H9 (cell line): ENCODE measurements around the gene MYH16. TPM values are rescaled to one million over a fixed set of nuclear protein-coding genes. Genes with fewer than 3 reads are reported as not detected.
A peak's percentile ranks its signal among the peaks of the same experiment; 100 is the strongest.

Source experiments
- DNase-seq: peaks from one replicate; pipeline ENCODE4 v3.0.0-alpha.2; 2017
- H2AFZ ChIP-seq: one replicate; pipeline ENCODE4 v1.6.1; 2013; ENCODE audit warnings: mild to moderate bottlenecking, low read length, control low read depth, moderate library complexity
- H2AK5ac ChIP-seq: 2 replicates; pipeline ENCODE4 v1.6.1; 2013; ENCODE audit warnings: low read length, control low read depth, mixed read lengths; ENCODE audit not compliant: insufficient read length
- H2BK120ac ChIP-seq: one replicate; pipeline ENCODE4 v1.6.1; 2013; ENCODE audit warnings: low read depth, mild to moderate bottlenecking, low read length, control low read depth, inconsistent platforms; ENCODE audit not compliant: poor library complexity, severe bottlenecking
- H2BK12ac ChIP-seq: 2 replicates; pipeline ENCODE4 v1.6.1; 2013; ENCODE audit warnings: low read length, control low read depth, mixed read lengths, low read depth; ENCODE audit not compliant: insufficient read length
- H2BK15ac ChIP-seq: 2 replicates; pipeline ENCODE4 v1.6.1; 2013; ENCODE audit warnings: low read depth, low read length, control low read depth
- H2BK20ac ChIP-seq: one replicate; pipeline ENCODE4 v1.6.1; 2013; ENCODE audit warnings: low read depth, mild to moderate bottlenecking, low read length, control low read depth, inconsistent platforms; ENCODE audit not compliant: poor library complexity, severe bottlenecking
- H2BK5ac ChIP-seq: 2 replicates; pipeline ENCODE4 v1.6.1; 2013; ENCODE audit warnings: low read length, control low read depth, mixed read lengths; ENCODE audit not compliant: insufficient read length
- H3K14ac ChIP-seq: 2 replicates; pipeline ENCODE4 v1.6.1; 2013; ENCODE audit warnings: low read length, control low read depth; ENCODE audit not compliant: insufficient read depth
- H3K18ac ChIP-seq: 2 replicates; pipeline ENCODE4 v1.6.1; 2013; ENCODE audit warnings: low read depth, mild to moderate bottlenecking, mixed read lengths, low read length, control low read depth; ENCODE audit not compliant: insufficient read length
- H3K23ac ChIP-seq: 2 replicates; pipeline ENCODE4 v1.6.1; 2013; ENCODE audit warnings: low read length, control low read depth, mixed read lengths, low read depth; ENCODE audit not compliant: insufficient read length
- H3K23me2 ChIP-seq: 2 replicates; pipeline ENCODE4 v1.6.1; 2013; ENCODE audit warnings: low read depth, mild to moderate bottlenecking, mixed read lengths, low read length, control low read depth; ENCODE audit not compliant: insufficient read length, poor library complexity, severe bottlenecking
- H3K27ac ChIP-seq: 2 replicates; pipeline ENCODE4 v1.5.1; 2013; ENCODE audit warnings: low read length, control low read depth, mixed read lengths, low read depth; ENCODE audit not compliant: insufficient read length
- H3K27me3 ChIP-seq: 2 replicates; pipeline ENCODE4 v1.6.1; 2013; ENCODE audit warnings: low read length, control low read depth, inconsistent platforms; ENCODE audit not compliant: insufficient read depth
- H3K4ac ChIP-seq: 2 replicates; pipeline ENCODE4 v1.6.1; 2013; ENCODE audit warnings: low read depth, mild to moderate bottlenecking, control low read depth, inconsistent platforms, low read length, moderate library complexity
- H3K4me1 ChIP-seq: 2 replicates; pipeline ENCODE4 v1.6.1; 2013; ENCODE audit warnings: low read length, control low read depth, inconsistent platforms; ENCODE audit not compliant: insufficient read depth
- H3K4me2 ChIP-seq: 2 replicates; pipeline ENCODE4 v1.6.1; 2013; ENCODE audit warnings: low read length, control low read depth, mixed read lengths; ENCODE audit not compliant: insufficient read length, insufficient read depth
- H3K56ac ChIP-seq: 2 replicates; pipeline ENCODE4 v1.6.1; 2013; ENCODE audit warnings: low read depth, mild to moderate bottlenecking, mixed read lengths, low read length, control low read depth; ENCODE audit not compliant: insufficient read length
- H3K79me1 ChIP-seq: 2 replicates; pipeline ENCODE4 v1.6.1; 2013; ENCODE audit warnings: low read depth, mild to moderate bottlenecking, moderate library complexity, low read length, control low read depth, inconsistent platforms; ENCODE audit not compliant: insufficient read depth, poor library complexity, severe bottlenecking
- H3K79me2 ChIP-seq: 2 replicates; pipeline ENCODE4 v1.6.1; 2013; ENCODE audit warnings: low read length, control low read depth, inconsistent platforms; ENCODE audit not compliant: insufficient read depth
- H3K9ac ChIP-seq: 2 replicates; pipeline ENCODE4 v1.6.1; 2013; ENCODE audit warnings: low read length, control low read depth, mixed read lengths; ENCODE audit not compliant: insufficient read length; ENCODE audit errors: extremely low read depth
- H3K9me3 ChIP-seq: one replicate; pipeline ENCODE4 v1.6.1; 2013; ENCODE audit warnings: low read depth, low read length, inconsistent platforms; ENCODE audit not compliant: control insufficient read depth
- H3T11ph ChIP-seq: one replicate; pipeline ENCODE4 v1.6.1; 2013; ENCODE audit warnings: mild to moderate bottlenecking, low read length, control low read depth, inconsistent platforms
- H4K20me1 ChIP-seq: one replicate; pipeline ENCODE4 v1.6.1; 2013; ENCODE audit not compliant: control insufficient read depth, insufficient read length, insufficient read depth
- H4K5ac ChIP-seq: 2 replicates; pipeline ENCODE4 v1.6.1; 2013; ENCODE audit warnings: low read depth, mild to moderate bottlenecking, mixed read lengths, low read length, control low read depth; ENCODE audit not compliant: insufficient read length
- H4K8ac ChIP-seq: replicated peaks from 2 replicates; pipeline ENCODE4 v1.6.1; 2013; ENCODE audit warnings: low read length, control low read depth, mixed read lengths, low read depth; ENCODE audit not compliant: insufficient read length
- H4K91ac ChIP-seq: 2 replicates; pipeline ENCODE4 v1.6.1; 2013; ENCODE audit warnings: low read depth, mild to moderate bottlenecking, moderate library complexity, mixed read lengths, low read length, control low read depth; ENCODE audit not compliant: insufficient read length
- H3K27ac Mint-ChIP-seq, 3 experiments: 2 replicates in 2 of 3; 3 replicates in 1 of 3; pipeline ENCODE4 v1.8.0; 2020 to 2021; ENCODE audit warnings: mixed read lengths in 3 of 3, mild to moderate bottlenecking in 1 of 3, moderate library complexity in 1 of 3
- H3K27me3 Mint-ChIP-seq: 2 replicates; pipeline ENCODE4 v1.8.0; 2021; ENCODE audit warnings: low read depth, mild to moderate bottlenecking, moderate library complexity, mixed read lengths
- H3K36me3 Mint-ChIP-seq, 3 experiments: 2 replicates in 2 of 3; 3 replicates in 1 of 3; pipeline ENCODE4 v1.8.0; 2020 to 2021; ENCODE audit warnings: low read depth in 3 of 3, mixed read lengths in 3 of 3; ENCODE audit not compliant: insufficient read depth in 1 of 3
- H3K4me1 Mint-ChIP-seq, 2 experiments: 2 replicates each; pipeline ENCODE4 v1.8.0; 2020; ENCODE audit warnings: mixed read lengths in 2 of 2
- H3K4me3 Mint-ChIP-seq, 2 experiments: 2 replicates in 1 of 2; 3 replicates in 1 of 2; pipeline ENCODE4 v1.8.0; 2020 to 2021; ENCODE audit warnings: mild to moderate bottlenecking in 2 of 2, mixed read lengths in 2 of 2, moderate library complexity in 1 of 2
- H3K9me3 Mint-ChIP-seq, 2 experiments: 2 replicates in 1 of 2; 3 replicates in 1 of 2; pipeline ENCODE4 v1.8.0; 2020; ENCODE audit warnings: mild to moderate bottlenecking in 2 of 2, mixed read lengths in 2 of 2, moderate library complexity in 1 of 2
- CTCF ChIP-seq: fragments of 200-600 bp; sonication (generic); conservative IDR thresholded peaks from 3 replicates; pipeline ENCODE4 v1.8.0; 2021; ENCODE audit warnings: antibody characterized with exemption, mild to moderate bottlenecking
- WGBS: extraction: QIAGEN DNeasy Blood & Tissue Kit; methylation state at CpG from one replicate; pipeline ENCODE4 v1.1.7; 2013; ENCODE audit warnings: missing lambda C conversion rate, low lambda C conversion rate, mixed read lengths; ENCODE audit not compliant: insufficient read length; ENCODE audit errors: extremely low coverage; 5-methylcytosine and 5-hydroxymethylcytosine counted together
- total RNA-seq: library from RNA; stranded (reverse); gene quantifications from 2 replicates; pipeline ENCODE4 v1.2.1, GENCODE V29; 2021

Gene MYH16
- total RNA-seq, 1 experiment from 2014 or later = not detected

GRCh38 chr7:99324559-99324958 is 51.9 kb downstream of the MYH16 start:
- H2AK5ac ChIP-seq = no peak overlapping the region
- peaks cover 6% of the 10 kb centered on the region; the same call in 1 of the 2 replicates for H3K79me2 ChIP-seq
- peaks cover 5% of the 10 kb centered on the region for H3K79me1 ChIP-seq
- Mint-ChIP-seq H3K27ac (peak overlapping the region in 1 of 3 experiments; percentile 55; a peak in 1 of 7 replicates), H3K36me3 (no peaks in the 10 kb centered on the region), H3K9me3 (no peaks in the 10 kb centered on the region), H3K4me3 (peak overlapping the region; percentile 86 to 90), H3K27me3 (no peaks in the 10 kb centered on the region), H3K4me1 (peaks cover 21 to 30% of the 10 kb centered on the region in 2 experiments)
- WGBS = no CpG with 5 or more reads among the region's 14 CpGs
- no peak overlapping the region for H2AFZ ChIP-seq
- no peak overlapping the region for H2BK15ac ChIP-seq
- no peak overlapping the region for H4K5ac ChIP-seq
- no peak overlapping the region for H3K27ac ChIP-seq
- no peak overlapping the region for H3K9ac ChIP-seq
- H3K4ac ChIP-seq = no peak overlapping the region
- no peak for TF ChIP-seq CTCF
- H3K23ac ChIP-seq = no peak overlapping the region
- DNase-seq = no peak
- no peak overlapping the region for H2BK12ac ChIP-seq
- H3K23me2 ChIP-seq = peaks cover 7% of the 10 kb centered on the region
- no peak overlapping the region for H3T11ph ChIP-seq
- H4K8ac ChIP-seq = no peak overlapping the region
- no peak overlapping the region for H3K56ac ChIP-seq
- H4K20me1 ChIP-seq = no peaks in the 10 kb centered on the region
- H4K91ac ChIP-seq = no peak overlapping the region
- no peak overlapping the region for H2BK5ac ChIP-seq
- peak overlapping the region; percentile 72 for H3K4me2 ChIP-seq
- no peak overlapping the region for H2BK120ac ChIP-seq
- no peak overlapping the region for H3K14ac ChIP-seq
- H3K9me3 ChIP-seq = no peaks in the 10 kb centered on the region
- H3K18ac ChIP-seq = no peak overlapping the region
- H3K27me3 ChIP-seq = no peaks in the 10 kb centered on the region
- no peaks in the 10 kb centered on the region for H3K4me1 ChIP-seq
- no peak overlapping the region for H2BK20ac ChIP-seq
